ENCODE measurements around the gene NME3.

- no peak for TF ChIP-seq CTCF (IDR thresholded peaks at IDR 0.05)
- no peak for TF ChIP-seq POLR2A (IDR thresholded peaks at IDR 0.05)
Measured at GRCh38 chr16:1816396-1817275, 45.3 kb upstream of the NME3 start.

All from Peyer's patch (tissue), 4 donors.